Glutamatergic neuron (in vitro differentiated cells): ENCODE data around the gene RALGPS1. TPM values are rescaled to one million over a fixed set of nuclear protein-coding genes. Genes with fewer than 3 reads are reported as not detected.

ENCODE experiments used
- DNase-seq: peaks from one replicate; pipeline ENCODE4 v3.0.0; 2022
- H3K27ac Mint-ChIP-seq: one replicate; pipeline ENCODE4 v1.8.0; 2020; ENCODE audit warnings: mild to moderate bottlenecking, mixed read lengths, inconsistent platforms; ENCODE audit not compliant: unreplicated experiment
- H3K27me3 Mint-ChIP-seq: one replicate; pipeline ENCODE4 v1.8.0; 2020; ENCODE audit warnings: mild to moderate bottlenecking, moderate library complexity, mixed read lengths, inconsistent platforms; ENCODE audit not compliant: unreplicated experiment
- H3K36me3 Mint-ChIP-seq: one replicate; pipeline ENCODE4 v1.8.0; 2020; ENCODE audit warnings: mild to moderate bottlenecking, mixed read lengths, inconsistent platforms; ENCODE audit not compliant: unreplicated experiment
- H3K4me1 Mint-ChIP-seq: one replicate; pipeline ENCODE4 v1.8.0; 2020; ENCODE audit warnings: mild to moderate bottlenecking, low read depth, mixed read lengths, inconsistent platforms; ENCODE audit not compliant: unreplicated experiment
- H3K4me3 Mint-ChIP-seq: one replicate; pipeline ENCODE4 v1.8.0; 2020; ENCODE audit warnings: mild to moderate bottlenecking, mixed read lengths, inconsistent platforms; ENCODE audit not compliant: unreplicated experiment
- H3K9me3 Mint-ChIP-seq: one replicate; pipeline ENCODE4 v1.8.0; 2020; ENCODE audit warnings: mild to moderate bottlenecking, moderate library complexity, mixed read lengths, inconsistent platforms; ENCODE audit not compliant: unreplicated experiment
- CTCF ChIP-seq: fragments of 200-600 bp; sonication (generic); IDR thresholded peaks from one replicate; pipeline ENCODE4 v1.5.0; 2021; ENCODE audit not compliant: partially characterized antibody, unreplicated experiment
- total RNA-seq: library from RNA; stranded (reverse); fragmentation: NEBNext Ultra II Directional; extraction: Animal tissue kit (Norgen Biotek cat#: 25700); gene quantifications from one replicate; pipeline ENCODE4 v1.2.1, GENCODE V29; 2021; ENCODE audit not compliant: unreplicated experiment

Gene RALGPS1
- total RNA-seq, 1 donor from 2014 or later, result 23.8 TPM

GRCh38 chr9:127188396-127188795, 273.8 kb downstream of the RALGPS1 start:
- Mint-ChIP-seq H3K36me3 (no peaks in the 10 kb centered on the region), H3K9me3 (peaks cover 9% of the 10 kb centered on the region), H3K27me3 (peaks cover 3% of the 10 kb centered on the region), H3K4me1 (no peaks in the 10 kb centered on the region), H3K27ac (no peak overlapping the region), H3K4me3 (no peak overlapping the region)
- TF ChIP-seq CTCF, result no peak
- DNase-seq, result peak; percentile 3

GRCh38 chr9:127189628-127190027, 275.0 kb downstream of the RALGPS1 start:
- Mint-ChIP-seq H3K9me3 (peaks cover 9% of the 10 kb centered on the region), H3K36me3 (no peaks in the 10 kb centered on the region), H3K4me3 (no peak overlapping the region), H3K27me3 (peaks cover 3% of the 10 kb centered on the region), H3K27ac (no peak overlapping the region), H3K4me1 (no peaks in the 10 kb centered on the region)
- DNase-seq, result peak; percentile 6
- no peak for TF ChIP-seq CTCF

GRCh38 chr9:127192744-127193143, 278.2 kb downstream of the RALGPS1 start:
- TF ChIP-seq CTCF, result no peak
- Mint-ChIP-seq H3K27me3 (peaks cover 5% of the 10 kb centered on the region), H3K4me3 (no peak overlapping the region), H3K9me3 (peaks cover 3% of the 10 kb centered on the region), H3K4me1 (peaks cover 2% of the 10 kb centered on the region), H3K36me3 (no peaks in the 10 kb centered on the region), H3K27ac (no peak overlapping the region)
- peak; percentile 2 for DNase-seq

- no peaks in the 10 kb centered on the region for H3K36me3 Mint-ChIP-seq
- H3K4me3 Mint-ChIP-seq, result no peak overlapping the region
- no peak overlapping the region for H3K27ac Mint-ChIP-seq
- TF ChIP-seq CTCF, result no peak
- H3K4me1 Mint-ChIP-seq, result peaks cover 4% of the 10 kb centered on the region
- H3K9me3 Mint-ChIP-seq, result peaks cover 3% of the 10 kb centered on the region
- peak; percentile 3 for DNase-seq
- peaks cover 5% of the 10 kb centered on the region for H3K27me3 Mint-ChIP-seq
Observed at GRCh38 chr9:127193483-127193882, 278.9 kb downstream of the RALGPS1 start.

- TF ChIP-seq CTCF, result no peak
- Mint-ChIP-seq H3K4me3 (no peak overlapping the region), H3K27ac (no peak overlapping the region), H3K9me3 (peaks cover 2% of the 10 kb centered on the region), H3K36me3 (no peaks in the 10 kb centered on the region), H3K4me1 (peaks cover 4% of the 10 kb centered on the region), H3K27me3 (peaks cover 7% of the 10 kb centered on the region)
- DNase-seq, result peak; percentile 13
Observed at GRCh38 chr9:127194881-127195713, 280.5 kb downstream of the RALGPS1 start.
